Erythroblast (primary cell): Measurements from ENCODE around the gene RNF151.

ENCODE experiments used
- GATA1 ChIP-seq: IDR thresholded peaks from 2 replicates; pipeline ENCODE4 v1.6.1; 2011; ENCODE audit warnings: low read depth, mild to moderate bottlenecking, control low read depth, low read length, moderate library complexity
- POLR2A ChIP-seq: IDR thresholded peaks from 2 replicates; pipeline ENCODE4 v1.6.1; 2011; ENCODE audit warnings: mild to moderate bottlenecking, low read length

GRCh38 chr16:1980030-1980769 is 13.5 kb downstream of the RNF151 start:
- no peak for TF ChIP-seq POLR2A
- no peak for TF ChIP-seq GATA1
